ENCODE data around the gene FOXP1.

The FOXP1 gene

GRCh38 chr3:71082833-71083232, 500.7 kb downstream of the FOXP1 start:
- H3K27ac ChIP-seq = no peak overlapping the region
- DNase-seq = no peak
- no peaks in the 10 kb centered on the region for H3K27me3 ChIP-seq (ENCODE audit: insufficient read depth, low read depth, severe bottlenecking)
- no peaks in the 10 kb centered on the region for H3K9me3 ChIP-seq (ENCODE audit: severe bottlenecking)
- H3K36me3 ChIP-seq = no peaks in the 10 kb centered on the region
- H3K4me3 ChIP-seq (ENCODE audit: low read depth, low read length) = no peak overlapping the region
- no peak for TF ChIP-seq CTCF (IDR thresholded peaks at IDR 0.05; ENCODE audit: low read depth, low read length)

- H3K36me3 ChIP-seq = no peaks in the 10 kb centered on the region
- no peaks in the 10 kb centered on the region for H3K27me3 ChIP-seq (ENCODE audit: insufficient read depth, low read depth, severe bottlenecking)
- H3K4me3 ChIP-seq (ENCODE audit: low read depth, low read length) = no peak overlapping the region
- no peak overlapping the region for H3K27ac ChIP-seq
- TF ChIP-seq CTCF (IDR thresholded peaks at IDR 0.05; ENCODE audit: low read depth, low read length) = no peak
- H3K9me3 ChIP-seq (ENCODE audit: severe bottlenecking) = no peaks in the 10 kb centered on the region
- no peak for DNase-seq
Measured at GRCh38 chr3:71080517-71081083, 502.9 kb downstream of the FOXP1 start.

- Histone ChIP-seq H3K4me3 (ENCODE audit: low read depth, low read length) (no peak overlapping the region), H3K36me3 (no peaks in the 10 kb centered on the region), H3K27ac (no peak overlapping the region), H3K9me3 (ENCODE audit: severe bottlenecking) (no peaks in the 10 kb centered on the region), H3K27me3 (ENCODE audit: insufficient read depth, low read depth, severe bottlenecking) (no peaks in the 10 kb centered on the region)
- no peak for DNase-seq
- TF ChIP-seq CTCF (IDR thresholded peaks at IDR 0.05; ENCODE audit: low read depth, low read length) = no peak
Measured at GRCh38 chr3:71078723-71079525, 504.6 kb downstream of the FOXP1 start.

DNA sequence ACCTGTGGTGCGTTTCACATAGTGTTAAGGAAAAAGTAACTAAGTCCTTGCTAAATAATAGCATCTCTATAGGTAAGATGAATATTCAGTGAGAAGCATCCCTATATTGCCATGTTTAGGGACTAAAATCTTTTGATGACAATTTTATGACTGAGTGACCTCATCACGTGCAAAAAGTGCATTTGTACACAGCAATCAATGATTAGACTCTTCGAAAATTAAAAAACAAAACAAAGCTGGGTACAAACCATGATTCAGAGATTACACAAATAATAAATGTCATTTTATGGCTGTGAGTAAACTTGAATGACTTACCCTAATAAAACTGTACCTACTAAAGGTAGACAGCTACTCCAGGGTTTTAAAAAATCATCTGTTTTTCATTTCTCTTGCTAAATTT, 505.3 kb downstream of the FOXP1 start:
- TF ChIP-seq CTCF (IDR thresholded peaks at IDR 0.05; ENCODE audit: low read depth, low read length) = no peak
- no peaks in the 10 kb centered on the region for H3K27me3 ChIP-seq (ENCODE audit: insufficient read depth, low read depth, severe bottlenecking)
- no peak for DNase-seq
- no peaks in the 10 kb centered on the region for H3K9me3 ChIP-seq (ENCODE audit: severe bottlenecking)
- no peaks in the 10 kb centered on the region for H3K36me3 ChIP-seq
- no peak overlapping the region for H3K4me3 ChIP-seq (ENCODE audit: low read depth, low read length)
- no peak overlapping the region for H3K27ac ChIP-seq

DNA sequence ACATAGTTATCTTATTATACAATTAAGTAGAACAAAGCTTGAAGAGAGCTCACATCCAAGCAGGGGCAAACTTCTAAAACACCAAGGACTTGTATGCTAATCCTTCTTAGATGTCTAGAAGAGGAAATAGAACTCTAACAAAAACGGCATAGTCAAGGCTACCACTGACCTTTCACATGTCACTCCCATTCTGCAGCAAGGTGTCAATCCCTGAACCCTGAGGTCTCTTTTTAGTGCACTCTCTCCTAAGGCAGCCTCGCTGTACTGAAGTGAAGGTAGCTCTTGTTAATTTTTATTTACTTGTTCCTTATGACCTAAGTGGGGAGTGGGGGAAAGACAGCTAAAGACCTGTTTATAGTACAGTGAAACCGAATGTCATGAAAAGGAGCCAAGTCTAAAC, 506.5 kb downstream of the FOXP1 start:
- Histone ChIP-seq H3K9me3 (ENCODE audit: severe bottlenecking) (no peaks in the 10 kb centered on the region), H3K36me3 (no peaks in the 10 kb centered on the region), H3K4me3 (ENCODE audit: low read depth, low read length) (no peak overlapping the region), H3K27me3 (ENCODE audit: insufficient read depth, low read depth, severe bottlenecking) (no peaks in the 10 kb centered on the region), H3K27ac (no peak overlapping the region)
- no peak for TF ChIP-seq CTCF (IDR thresholded peaks at IDR 0.05; ENCODE audit: low read depth, low read length)
- no peak for DNase-seq

Data from WERI-Rb-1 (cell line).